ENCODE measurements around the gene FLAD1. TPM values are rescaled to one million over a fixed set of nuclear protein-coding genes. Genes with fewer than 3 reads are reported as not detected.

Gene FLAD1
- total RNA-seq, 1 experiment from 2014 or later = 97.0 TPM

DNA sequence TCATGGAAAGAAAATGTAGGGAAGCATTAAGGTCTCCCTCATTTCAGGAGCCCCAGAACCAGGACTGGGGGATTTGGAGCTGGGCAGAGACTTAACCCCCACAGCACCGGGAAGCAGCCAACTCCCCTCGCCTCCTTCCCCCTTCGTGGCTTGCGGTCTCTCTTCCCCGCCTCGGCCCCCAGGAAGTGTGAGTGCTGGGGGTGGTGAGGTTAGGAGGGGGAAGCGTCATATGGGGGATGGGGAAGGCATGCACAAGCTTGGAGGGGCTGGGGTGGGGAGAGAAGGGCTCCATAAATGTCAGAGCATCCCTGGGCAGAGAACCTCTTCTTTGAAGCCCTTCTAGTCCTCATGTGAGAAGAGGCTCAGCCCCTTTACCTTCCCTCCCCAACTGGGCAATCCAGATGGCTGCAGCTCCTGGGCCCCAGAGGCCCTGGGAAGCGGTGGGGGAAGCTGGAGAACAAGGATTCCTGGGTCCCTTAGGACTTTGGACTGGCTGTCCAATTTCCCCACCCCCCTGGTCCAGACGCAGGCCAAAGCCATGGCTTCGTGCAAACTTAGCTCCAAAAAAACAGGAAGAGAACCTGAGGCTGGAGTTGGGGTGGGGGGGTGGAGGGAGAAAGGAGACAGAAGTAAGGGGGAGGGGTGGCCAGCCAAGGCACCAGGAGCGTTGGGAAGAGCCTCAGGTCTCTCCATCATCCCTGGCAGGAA lies 27.2 kb downstream of the FLAD1 start:
- H2BK5ac ChIP-seq (ENCODE audit: insufficient read length, low read length) = no peak overlapping the region
- H3K27me3 ChIP-seq (ENCODE audit: insufficient read depth, low read length) = no peaks in the 10 kb centered on the region
- H3K79me1 ChIP-seq (ENCODE audit: insufficient read depth, low read depth, low read length, poor library complexity, severe bottlenecking) = no peaks in the 10 kb centered on the region
- no peak overlapping the region; the same call in 1 of the 2 replicates for H3K14ac ChIP-seq (ENCODE audit: insufficient read depth, low read length)
- no peak overlapping the region for H4K5ac ChIP-seq (ENCODE audit: insufficient read length, low read depth, low read length)
- no peaks in the 10 kb centered on the region for H4K20me1 ChIP-seq (ENCODE audit: control insufficient read depth, insufficient read depth, insufficient read length)
- Mint-ChIP-seq H3K9me3 (no peaks in the 10 kb centered on the region; a peak in 2 of 5 replicates), H3K4me3 (no peak overlapping the region), H3K27ac (peak overlapping the region in 2 of 3 experiments; percentile 48 to 52; a peak in 1 of 7 replicates), H3K27me3 (ENCODE audit: low read depth) (no peaks in the 10 kb centered on the region), H3K36me3 (ENCODE audit: insufficient read depth in 1 of 3, low read depth in 3 of 3) (peaks cover 4 to 20% (median 5%) of the 10 kb centered on the region in 3 experiments; a peak in 5 of 7 replicates), H3K4me1 (peaks cover 42 to 61% of the 10 kb centered on the region in 2 experiments)
- H3K18ac ChIP-seq (ENCODE audit: insufficient read length, low read depth, low read length) = no peak overlapping the region
- no peak overlapping the region for H3K27ac ChIP-seq (ENCODE audit: insufficient read length, low read depth, low read length)
- no peak overlapping the region for H3K4me2 ChIP-seq (ENCODE audit: insufficient read depth, insufficient read length, low read length)
- no peak for DNase-seq
- no CpG with 5 or more reads among the region's 11 CpGs for WGBS (ENCODE audit: extremely low coverage, insufficient read length, low lambda C conversion rate)
- TF ChIP-seq CTCF (conservative IDR thresholded peaks at IDR 0.05) = no peak
- H3K56ac ChIP-seq (ENCODE audit: insufficient read length, low read depth, low read length) = no peak overlapping the region
- no peak overlapping the region for H4K8ac ChIP-seq (replicated peaks; ENCODE audit: insufficient read length, low read depth, low read length)
- H2BK20ac ChIP-seq (ENCODE audit: low read depth, low read length, poor library complexity, severe bottlenecking) = no peak overlapping the region
- H3K4me1 ChIP-seq (ENCODE audit: insufficient read depth, low read length) = peaks cover 3% of the 10 kb centered on the region; the same call in 1 of the 2 replicates
- no peak overlapping the region for H2AK5ac ChIP-seq (ENCODE audit: insufficient read length, low read length)
- no peak overlapping the region for H3K4ac ChIP-seq (ENCODE audit: low read depth, low read length)
- no peaks in the 10 kb centered on the region; the same call in 1 of the 2 replicates for H3K79me2 ChIP-seq (ENCODE audit: insufficient read depth, low read length)
- H3T11ph ChIP-seq (ENCODE audit: low read length) = no peak overlapping the region
- no peak overlapping the region for H3K23ac ChIP-seq (ENCODE audit: insufficient read length, low read depth, low read length)
- H2BK120ac ChIP-seq (ENCODE audit: low read depth, low read length, poor library complexity, severe bottlenecking) = no peak overlapping the region
- H3K23me2 ChIP-seq (ENCODE audit: insufficient read length, low read depth, low read length, poor library complexity, severe bottlenecking) = no peaks in the 10 kb centered on the region
- no peak overlapping the region for H2BK12ac ChIP-seq (ENCODE audit: insufficient read length, low read depth, low read length)
- no peak overlapping the region for H3K9ac ChIP-seq (ENCODE audit: extremely low read depth, insufficient read length, low read length)
- H3K9me3 ChIP-seq (ENCODE audit: control insufficient read depth, low read depth, low read length) = no peaks in the 10 kb centered on the region
- H4K91ac ChIP-seq (ENCODE audit: insufficient read length, low read depth, low read length) = no peak overlapping the region
- H2AFZ ChIP-seq (ENCODE audit: low read length) = no peak overlapping the region
- H2BK15ac ChIP-seq (ENCODE audit: low read depth, low read length) = no peak overlapping the region

All from H9 (cell line).